ENCODE measurements around the gene DBN1. TPM values are rescaled to one million over a fixed set of nuclear protein-coding genes. Genes with fewer than 3 reads are reported as not detected.

DBN1 gene
- total RNA-seq, 1 donor from 2014 or later, result 274 TPM

DNA sequence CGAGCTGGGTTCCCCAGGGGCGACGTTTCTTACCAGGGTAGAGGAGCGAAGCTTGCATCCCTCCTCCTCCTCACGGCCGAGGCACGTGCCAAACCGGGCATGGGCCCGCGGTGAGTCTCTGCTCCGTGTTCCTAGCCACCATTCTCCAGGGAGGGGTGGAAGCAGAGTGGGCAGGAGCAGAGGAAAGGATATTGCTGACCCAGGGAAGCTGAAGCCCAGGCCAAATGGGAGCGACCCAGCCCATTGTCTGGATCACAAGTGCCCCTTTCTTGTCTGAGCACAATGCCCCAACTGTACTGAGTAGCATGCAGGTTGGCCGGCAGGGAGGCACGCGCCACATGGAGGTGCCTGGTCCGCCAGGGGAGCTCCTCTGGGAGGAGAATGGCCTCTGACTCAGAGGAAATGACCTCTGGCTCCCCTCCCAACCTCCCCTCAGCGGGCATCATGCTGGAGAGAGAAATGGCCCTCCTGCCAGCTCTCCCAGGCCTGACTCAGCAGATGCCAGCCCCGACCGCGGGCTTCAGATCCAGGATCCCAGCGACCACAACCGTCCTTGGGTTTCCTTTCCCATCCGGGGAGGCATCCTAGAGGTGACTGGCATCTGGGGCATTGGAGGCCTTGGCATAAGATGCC, 25.7 kb downstream of the DBN1 start:
- peak overlapping the region; percentile 64 for H3K4me3 Mint-ChIP-seq (ENCODE audit: unreplicated experiment)
- peaks cover 21% of the 10 kb centered on the region for H3K4me1 Mint-ChIP-seq (ENCODE audit: low read depth)
- peak overlapping the region; percentile 80 for H3K27ac Mint-ChIP-seq (ENCODE audit: unreplicated experiment)
- TF ChIP-seq, protein P1, sequence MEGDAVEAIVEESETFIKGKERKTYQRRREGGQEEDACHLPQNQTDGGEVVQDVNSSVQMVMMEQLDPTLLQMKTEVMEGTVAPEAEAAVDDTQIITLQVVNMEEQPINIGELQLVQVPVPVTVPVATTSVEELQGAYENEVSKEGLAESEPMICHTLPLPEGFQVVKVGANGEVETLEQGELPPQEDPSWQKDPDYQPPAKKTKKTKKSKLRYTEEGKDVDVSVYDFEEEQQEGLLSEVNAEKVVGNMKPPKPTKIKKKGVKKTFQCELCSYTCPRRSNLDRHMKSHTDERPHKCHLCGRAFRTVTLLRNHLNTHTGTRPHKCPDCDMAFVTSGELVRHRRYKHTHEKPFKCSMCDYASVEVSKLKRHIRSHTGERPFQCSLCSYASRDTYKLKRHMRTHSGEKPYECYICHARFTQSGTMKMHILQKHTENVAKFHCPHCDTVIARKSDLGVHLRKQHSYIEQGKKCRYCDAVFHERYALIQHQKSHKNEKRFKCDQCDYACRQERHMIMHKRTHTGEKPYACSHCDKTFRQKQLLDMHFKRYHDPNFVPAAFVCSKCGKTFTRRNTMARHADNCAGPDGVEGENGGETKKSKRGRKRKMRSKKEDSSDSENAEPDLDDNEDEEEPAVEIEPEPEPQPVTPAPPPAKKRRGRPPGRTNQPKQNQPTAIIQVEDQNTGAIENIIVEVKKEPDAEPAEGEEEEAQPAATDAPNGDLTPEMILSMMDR (IDR thresholded peaks at IDR 0.05), result peak; percentile 27
- H3K9me3 Mint-ChIP-seq (ENCODE audit: low read depth), result no peaks in the 10 kb centered on the region
- peak; percentile 91 for DNase-seq (ENCODE audit: low spot score)
- H3K36me3 Mint-ChIP-seq (ENCODE audit: low read depth), result no peaks in the 10 kb centered on the region
- H3K27me3 Mint-ChIP-seq (ENCODE audit: low read depth), result no peaks in the 10 kb centered on the region

DNA sequence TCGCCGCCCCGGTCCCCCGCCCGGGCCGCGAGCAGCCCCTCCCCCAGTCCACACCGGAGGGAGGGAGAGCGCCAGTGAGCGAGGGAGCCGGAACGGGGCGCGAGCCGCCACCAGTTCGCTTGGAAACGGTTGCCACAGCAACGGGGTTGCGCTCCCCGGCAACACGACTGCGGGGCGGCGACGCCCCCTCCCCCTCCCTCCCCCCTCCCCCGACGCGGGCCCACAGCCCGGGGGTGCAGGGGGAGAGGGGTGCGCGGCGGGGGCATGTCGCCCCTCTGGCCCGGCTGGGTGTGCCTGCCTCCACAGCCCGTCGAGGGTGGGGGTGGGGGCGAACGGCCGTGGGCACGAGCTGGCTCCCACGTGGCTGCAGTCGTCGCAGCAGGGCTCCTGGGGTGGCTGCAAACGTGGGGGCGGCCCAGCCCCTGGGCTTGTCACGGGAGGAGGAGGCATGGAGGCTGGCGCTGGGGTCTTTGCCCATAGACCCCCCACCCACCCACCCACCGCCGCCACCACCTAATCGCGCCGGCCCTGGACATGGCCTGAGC, 26.3 kb downstream of the DBN1 start:
- H3K9me3 Mint-ChIP-seq (ENCODE audit: low read depth), result no peaks in the 10 kb centered on the region
- peaks cover 2% of the 10 kb centered on the region for H3K36me3 Mint-ChIP-seq (ENCODE audit: low read depth)
- no peaks in the 10 kb centered on the region for H3K27me3 Mint-ChIP-seq (ENCODE audit: low read depth)
- H3K4me3 Mint-ChIP-seq (ENCODE audit: unreplicated experiment), result peak overlapping the region; percentile 64
- no peak for DNase-seq (ENCODE audit: low spot score)
- TF ChIP-seq, protein P1 (IDR thresholded peaks at IDR 0.05), result no peak
- no peak overlapping the region for H3K27ac Mint-ChIP-seq (ENCODE audit: unreplicated experiment)
- H3K4me1 Mint-ChIP-seq (ENCODE audit: low read depth), result peaks cover 21% of the 10 kb centered on the region

DNA sequence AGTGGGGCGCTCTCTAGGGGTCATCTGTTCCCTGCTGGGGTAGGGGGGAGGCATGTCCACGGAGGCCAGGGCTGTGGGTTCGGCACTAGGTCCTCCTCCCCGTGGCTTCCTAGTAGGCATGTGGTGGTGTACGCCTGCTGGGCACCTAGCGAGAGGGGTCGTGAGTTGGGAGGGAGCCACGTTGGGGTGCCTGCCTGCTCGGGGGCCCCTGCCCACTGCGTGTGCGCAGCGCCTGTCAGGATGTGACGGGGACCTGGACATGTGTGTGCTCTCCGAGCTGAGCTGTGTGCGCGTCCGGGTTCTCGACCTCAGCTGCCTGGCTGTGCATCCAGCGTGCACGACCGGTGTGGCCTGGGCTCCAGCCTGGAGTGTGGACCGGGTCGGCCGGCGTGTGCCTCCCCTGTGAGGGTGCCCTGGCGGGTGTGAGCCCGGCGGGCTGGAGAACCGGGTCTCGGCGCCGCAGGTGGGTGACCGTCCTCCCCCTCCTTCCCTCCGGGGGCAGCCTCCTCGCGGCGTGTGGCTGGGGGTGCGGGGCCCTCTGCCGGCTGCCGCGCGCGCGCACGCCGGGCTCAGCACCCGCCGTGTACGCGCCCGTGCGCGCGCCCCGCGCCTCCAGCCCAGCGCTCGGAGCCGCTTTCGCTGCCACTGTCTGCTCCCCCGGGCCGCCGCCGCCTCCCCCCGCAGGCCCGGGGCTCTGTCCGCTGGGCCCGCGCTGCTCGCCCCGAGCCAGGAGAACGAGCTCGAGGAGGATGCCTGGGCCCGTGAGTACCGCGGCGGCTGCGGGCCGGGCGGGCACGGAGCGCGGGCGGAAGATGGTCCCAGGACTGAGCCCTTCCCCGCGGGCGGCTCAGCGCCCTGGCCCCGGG, 27.0 kb downstream of the DBN1 start, which contains the start of gene PRR7:
PRR7 (plus strand) TSS at position 615 of the 866 bp plus-strand sequence. CDS start 8,254 bp downstream, outside the sequence.
- H3K27ac Mint-ChIP-seq (ENCODE audit: unreplicated experiment), result peak within 1 kb of the TSS; percentile 80
- H3K4me3 Mint-ChIP-seq (ENCODE audit: unreplicated experiment), result peak within 1 kb of the TSS; percentile 64
- peak; percentile 94 for DNase-seq (ENCODE audit: low spot score)
- no peaks in the 10 kb centered on the region for H3K9me3 Mint-ChIP-seq (ENCODE audit: low read depth)
- H3K4me1 Mint-ChIP-seq (ENCODE audit: low read depth), result peaks cover 21% of the 10 kb centered on the region
- TF ChIP-seq, protein P1 (IDR thresholded peaks at IDR 0.05), result peak; percentile 34
- no peaks in the 10 kb centered on the region for H3K27me3 Mint-ChIP-seq (ENCODE audit: low read depth)
- peaks cover 4% of the 10 kb centered on the region for H3K36me3 Mint-ChIP-seq (ENCODE audit: low read depth)

DNA sequence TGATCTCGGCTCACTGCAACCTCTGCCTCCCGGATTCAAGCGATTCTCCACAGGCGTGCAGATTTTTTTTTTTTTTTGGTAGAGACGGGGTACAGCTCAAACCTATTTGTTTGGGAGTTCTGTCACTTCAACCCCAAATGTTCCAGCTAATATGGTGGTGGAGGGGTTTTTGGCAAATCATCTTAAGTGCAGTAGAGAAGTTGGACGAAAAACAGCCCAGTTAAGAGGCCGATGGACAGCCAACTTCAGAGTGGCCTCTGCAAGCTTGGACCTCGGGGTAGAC, 27.6 kb downstream of the DBN1 start:
- no peak for DNase-seq (ENCODE audit: low spot score)
- TF ChIP-seq, protein P1 (IDR thresholded peaks at IDR 0.05), result no peak
- Mint-ChIP-seq H3K27ac (ENCODE audit: unreplicated experiment) (peak overlapping the region; percentile 27), H3K27me3 (ENCODE audit: low read depth) (no peaks in the 10 kb centered on the region), H3K4me1 (ENCODE audit: low read depth) (peaks cover 21% of the 10 kb centered on the region), H3K36me3 (ENCODE audit: low read depth) (peaks cover 4% of the 10 kb centered on the region), H3K9me3 (ENCODE audit: low read depth) (no peaks in the 10 kb centered on the region), H3K4me3 (ENCODE audit: unreplicated experiment) (peak overlapping the region; percentile 51)

Measured in chondrocyte (in vitro differentiated cells).